Astrocyte of the cerebellum (primary cell): ENCODE data around the gene GPAT3.
"Not testable (repeated sequence)": the region's sequence is repeated elsewhere in the genome, so short reads cannot be mapped to it uniquely, and the experiment has no call there.

ENCODE experiments used
- DNase-seq: peaks from one replicate; pipeline ENCODE4 v3.0.0-alpha.2; 2011; ENCODE audit warnings: low read depth
- H3K4me3 ChIP-seq: 2 replicates; pipeline ENCODE4 v1.5.1; 2011; ENCODE audit warnings: mild to moderate bottlenecking, low read depth, low read length, moderate library complexity
- in situ Hi-C: cut with HindIII; loops from 2 replicates; pipeline ENCODE4 v1.10.0; 2017; ENCODE audit warnings: low sequenced_read_pairs
- TF ChIP-seq, protein P1 (sequence below): IDR thresholded peaks from 2 replicates; pipeline ENCODE4 v1.5.1; 2012; ENCODE audit warnings: low read length, low read depth, moderate library complexity, mild to moderate bottlenecking; ENCODE audit errors: missing control alignments

Gene GPAT3

DNA sequence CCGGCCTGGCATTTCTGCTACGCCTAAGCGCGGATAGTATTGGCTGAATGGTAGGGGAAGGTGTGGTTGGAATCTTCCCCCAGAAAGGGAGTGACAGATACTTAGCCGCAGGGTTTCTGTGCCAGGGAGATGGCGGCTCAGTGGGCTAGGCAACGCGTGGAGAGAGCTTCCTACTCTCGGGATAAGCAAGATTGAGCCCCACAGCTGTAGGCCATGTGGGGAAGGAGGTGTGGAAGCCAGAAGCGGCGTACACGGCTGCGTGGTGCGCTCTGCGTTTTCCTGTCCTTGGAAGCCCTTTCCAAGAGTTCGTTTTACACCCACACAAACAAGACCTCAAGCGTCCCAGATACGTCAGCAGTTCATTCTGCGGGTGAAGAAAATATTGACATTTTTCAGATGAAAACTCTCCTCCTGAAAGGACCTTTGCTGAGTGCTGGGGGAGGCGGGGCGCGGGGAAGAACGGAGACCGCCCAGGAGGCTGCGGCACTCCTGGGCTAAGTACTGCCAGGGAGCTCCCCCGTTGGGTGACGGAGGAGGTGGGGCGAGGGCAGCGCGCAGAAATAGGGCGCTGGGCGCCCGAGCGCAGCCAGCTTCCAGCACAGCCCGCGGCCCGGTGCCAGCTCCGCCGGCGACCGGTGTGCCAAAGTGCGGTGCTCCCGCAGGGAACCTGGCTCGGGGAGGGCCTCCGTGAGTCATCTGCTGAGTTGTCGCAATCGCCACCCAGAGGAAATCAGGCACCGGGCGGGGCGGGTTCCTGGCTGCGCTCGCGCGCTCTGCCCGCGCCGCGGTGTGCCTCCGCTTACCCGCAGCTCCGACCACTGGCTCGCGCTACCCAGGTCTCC lies at the start of gene GPAT3:
Gene GPAT3, plus strand, starts transcription at position 589 of the 842 bp plus-strand sequence. CDS start 515 bp downstream, outside the sequence.
- TF ChIP-seq, protein P1, sequence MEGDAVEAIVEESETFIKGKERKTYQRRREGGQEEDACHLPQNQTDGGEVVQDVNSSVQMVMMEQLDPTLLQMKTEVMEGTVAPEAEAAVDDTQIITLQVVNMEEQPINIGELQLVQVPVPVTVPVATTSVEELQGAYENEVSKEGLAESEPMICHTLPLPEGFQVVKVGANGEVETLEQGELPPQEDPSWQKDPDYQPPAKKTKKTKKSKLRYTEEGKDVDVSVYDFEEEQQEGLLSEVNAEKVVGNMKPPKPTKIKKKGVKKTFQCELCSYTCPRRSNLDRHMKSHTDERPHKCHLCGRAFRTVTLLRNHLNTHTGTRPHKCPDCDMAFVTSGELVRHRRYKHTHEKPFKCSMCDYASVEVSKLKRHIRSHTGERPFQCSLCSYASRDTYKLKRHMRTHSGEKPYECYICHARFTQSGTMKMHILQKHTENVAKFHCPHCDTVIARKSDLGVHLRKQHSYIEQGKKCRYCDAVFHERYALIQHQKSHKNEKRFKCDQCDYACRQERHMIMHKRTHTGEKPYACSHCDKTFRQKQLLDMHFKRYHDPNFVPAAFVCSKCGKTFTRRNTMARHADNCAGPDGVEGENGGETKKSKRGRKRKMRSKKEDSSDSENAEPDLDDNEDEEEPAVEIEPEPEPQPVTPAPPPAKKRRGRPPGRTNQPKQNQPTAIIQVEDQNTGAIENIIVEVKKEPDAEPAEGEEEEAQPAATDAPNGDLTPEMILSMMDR: no peak
- DNase-seq: peak; percentile 63
- H3K4me3 ChIP-seq: peak within 1 kb of the TSS; percentile 91
- in situ Hi-C loops: no loop called here

DNA sequence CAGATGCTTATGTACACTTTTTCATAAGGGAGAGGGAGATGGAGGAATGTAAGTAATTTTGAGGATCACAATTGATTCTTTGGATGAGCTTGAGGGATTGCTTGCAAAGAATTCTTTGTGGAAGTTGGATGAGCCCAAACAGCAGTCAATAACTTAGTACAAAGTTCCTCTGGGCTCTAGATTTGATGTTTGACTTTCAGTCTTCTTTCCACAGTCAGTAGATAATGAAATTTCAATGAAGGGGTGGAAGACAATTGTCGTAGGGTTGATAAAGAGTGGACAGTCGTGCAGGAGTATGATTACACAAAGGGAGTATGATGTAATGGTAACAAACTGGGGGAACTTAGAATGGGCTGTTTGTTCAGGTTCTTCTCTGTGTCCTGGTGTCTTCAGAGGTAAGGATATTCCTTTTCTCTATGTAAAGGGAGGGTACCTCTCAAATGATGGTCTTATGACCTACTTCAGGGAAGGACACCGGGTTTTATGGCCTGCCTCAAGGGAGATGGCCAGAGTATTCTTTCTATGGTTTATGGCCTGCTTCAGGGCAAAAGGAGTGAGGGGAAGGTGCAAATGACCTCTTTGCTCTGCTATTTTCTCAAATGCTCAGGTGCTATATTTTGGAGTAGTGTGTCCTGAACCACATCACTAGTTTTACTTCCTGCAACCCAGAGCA lies 49.3 kb upstream of the GPAT3 start:
- TF ChIP-seq, protein P1: no peak
- in situ Hi-C loops: no loop called here
- DNase-seq: no peak
- no peak overlapping the region for H3K4me3 ChIP-seq

DNA sequence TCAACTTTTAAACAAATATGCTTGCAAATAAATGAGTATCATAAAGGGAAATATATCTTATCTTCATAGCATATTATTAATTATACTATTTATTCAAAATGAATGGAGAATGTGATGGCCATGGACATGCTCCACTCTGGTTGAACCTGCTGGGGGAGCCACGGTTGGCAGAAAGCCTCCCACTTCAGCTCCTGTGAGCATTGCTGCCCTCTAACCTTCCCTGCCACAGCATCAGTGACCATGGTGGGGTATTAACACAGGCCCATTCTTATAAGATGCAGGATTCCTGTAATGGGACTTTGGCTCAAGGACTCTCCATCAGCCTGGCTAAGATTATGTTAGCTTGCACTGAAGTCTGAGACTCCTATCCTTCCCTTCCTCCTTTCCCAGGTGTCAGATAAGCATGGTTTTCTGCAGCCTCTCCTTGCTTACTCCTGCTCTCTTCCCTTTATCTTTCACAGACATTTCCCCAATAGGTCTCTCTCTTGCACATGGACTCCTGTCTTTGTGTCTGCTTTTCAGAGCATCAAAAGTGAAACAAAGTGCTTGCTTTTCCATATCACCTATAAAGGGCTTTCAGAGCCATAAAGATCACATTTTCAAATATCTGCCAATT lies 46.1 kb upstream of the GPAT3 start:
- TF ChIP-seq, protein P1: no peak
- no peak for DNase-seq
- in situ Hi-C loops: no loop called here
- H3K4me3 ChIP-seq: no peak overlapping the region

DNA sequence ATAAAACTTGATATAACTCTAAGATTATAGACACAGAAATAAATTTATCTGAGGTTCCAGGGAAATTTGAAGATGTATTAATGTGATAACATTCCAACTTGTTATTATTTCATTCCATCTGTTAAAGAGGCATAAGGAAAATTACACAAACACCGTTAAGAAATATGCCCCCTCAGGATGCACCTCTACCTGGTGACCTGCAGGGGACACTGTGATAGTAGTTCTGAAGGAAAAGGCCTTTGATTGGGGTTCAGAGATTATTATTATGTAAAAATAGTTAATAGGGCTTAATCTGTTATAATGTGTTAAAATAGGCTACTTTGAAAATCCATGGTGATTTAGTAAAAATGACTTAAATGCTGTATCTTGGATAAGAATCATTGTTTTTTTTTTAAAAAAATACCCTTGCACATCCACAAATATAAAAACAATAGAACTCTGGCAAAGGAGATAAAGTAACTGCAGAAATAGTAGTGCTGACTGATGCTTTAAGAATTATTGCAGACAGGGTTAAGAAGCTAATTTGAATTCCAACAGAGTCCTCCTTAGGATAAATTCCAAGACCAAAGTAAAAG lies 44.9 kb upstream of the GPAT3 start:
- H3K4me3 ChIP-seq: no peak overlapping the region
- in situ Hi-C loops: no loop called here
- no peak for DNase-seq
- TF ChIP-seq, protein P1: peak; percentile 92

DNA sequence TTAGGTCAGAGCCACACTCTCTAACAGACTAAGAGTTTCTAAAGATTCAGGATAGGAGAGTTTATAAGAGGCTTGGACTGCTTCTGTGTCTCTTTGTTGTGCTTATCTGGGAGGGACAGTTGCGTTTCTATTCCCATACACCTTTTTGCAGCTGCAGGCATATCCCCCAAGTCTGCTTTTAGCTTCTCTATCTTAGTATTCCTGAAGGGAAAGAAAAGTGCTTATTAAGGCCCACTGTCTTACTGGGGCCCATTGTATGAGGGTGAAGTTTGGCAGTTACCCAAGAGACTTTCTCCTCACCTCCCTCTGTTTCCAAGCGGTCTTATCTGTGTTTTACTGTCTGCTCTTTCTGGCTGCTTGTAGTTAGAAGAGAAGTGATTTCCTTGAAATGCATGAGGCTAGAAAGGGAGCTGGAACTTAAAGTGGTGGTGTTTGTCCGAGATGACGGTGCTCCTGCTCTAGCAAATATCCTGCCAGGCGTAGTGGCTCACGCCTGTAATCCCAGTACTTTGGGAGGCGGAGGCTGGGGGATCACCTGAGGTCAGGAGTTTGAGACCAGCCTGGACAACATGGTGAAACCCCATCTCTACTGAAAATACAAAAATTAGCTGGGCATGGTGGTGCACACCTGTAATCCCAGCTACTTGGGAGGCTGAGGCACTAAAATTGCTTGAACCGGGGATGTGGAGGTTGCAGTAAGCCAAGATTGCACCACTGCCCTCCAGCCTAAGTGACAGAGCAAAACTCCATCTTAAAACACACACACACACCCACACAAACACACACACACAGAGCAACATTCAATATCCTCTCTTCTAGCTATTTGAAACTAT lies 39.6 kb upstream of the GPAT3 start:
- in situ Hi-C loops, H3K4me3 ChIP-seq, DNase-seq: not testable (repeated sequence)

DNA sequence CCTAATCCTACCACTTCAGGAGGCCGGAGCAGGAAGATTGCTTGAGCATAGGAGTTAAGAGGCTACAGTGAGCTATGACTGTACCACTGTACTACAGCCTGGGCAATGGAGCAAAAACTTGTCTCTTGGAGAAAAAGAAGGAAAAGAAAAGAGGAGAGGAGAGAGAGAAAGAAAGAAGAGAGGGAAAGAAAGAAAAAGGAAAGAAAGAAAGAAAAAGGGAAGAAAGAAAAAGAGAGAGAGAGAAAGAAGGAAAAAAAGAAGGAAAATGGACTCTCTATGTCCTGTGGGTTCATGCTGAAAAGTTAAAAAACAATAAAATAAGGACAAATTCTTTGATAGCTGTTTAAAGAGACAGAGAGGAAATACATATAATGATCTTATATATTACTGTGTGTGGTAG lies 37.7 kb upstream of the GPAT3 start:
- TF ChIP-seq, protein P1: no peak
- no peak for DNase-seq
- no peak overlapping the region for H3K4me3 ChIP-seq
- in situ Hi-C loops: no loop called here

DNA sequence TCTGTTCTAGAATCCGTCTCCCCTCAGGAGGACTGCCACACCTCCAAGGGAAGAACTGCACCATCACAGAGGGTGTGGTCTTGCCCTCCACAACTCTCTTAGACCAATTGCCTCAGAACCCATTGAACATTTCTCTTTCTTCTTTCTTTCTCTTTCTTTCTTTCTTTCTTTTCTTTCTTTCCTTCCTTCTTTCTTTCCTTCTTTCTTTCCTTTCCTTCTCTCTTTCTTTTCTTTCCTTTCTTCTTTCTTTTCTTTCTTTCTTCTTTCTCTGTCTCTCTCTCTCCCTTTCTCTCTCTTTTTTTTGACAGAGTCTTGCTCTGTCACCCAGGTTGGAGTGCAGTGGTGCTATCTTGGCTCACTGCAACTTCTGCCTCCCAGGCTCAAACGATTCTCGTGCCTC lies 34.2 kb upstream of the GPAT3 start:
- H3K4me3 ChIP-seq, DNase-seq, in situ Hi-C loops: not testable (repeated sequence)
